Measurements from ENCODE around the gene SELENOW.

GRCh38 chr19:47778954-47779351 lies 450 bp downstream of the SELENOW start:
- TF ChIP-seq EZH2 (IDR thresholded peaks at IDR 0.05; ENCODE audit: insufficient read depth, poor library complexity, severe bottlenecking) (no peak), EZH2phosphoT487 (IDR thresholded peaks at IDR 0.05; ENCODE audit: insufficient read depth, low read depth) (no peak)
